Measurements from ENCODE around the gene ADAMTS2. TPM values are rescaled to one million over a fixed set of nuclear protein-coding genes. Genes with fewer than 3 reads are reported as not detected.

Gene ADAMTS2
- total and polyA plus RNA-seq, 2 of the 4 experiments (the other 2 are of a cell fraction), result 19.0 to 58.8 TPM

GRCh38 chr5:179276838-179277395, 68.3 kb downstream of the ADAMTS2 start:
- Histone ChIP-seq H3K56ac (ENCODE audit: extremely low read depth, insufficient read depth, low read length) (peak overlapping the region; percentile 80), H2AFZ (replicated peaks; ENCODE audit: low read length, poor library complexity) (peak overlapping the region; percentile 39), H3K18ac (ENCODE audit: low read depth, low read length) (peak overlapping the region; percentile 93), H3K27me3 (ENCODE audit: control insufficient read depth, insufficient read depth, low read length) (no peaks in the 10 kb centered on the region), H3K23ac (ENCODE audit: low read depth, low read length) (peak overlapping the region; percentile 94), H3K36me3 (ENCODE audit: control insufficient read depth, insufficient read depth, low read length) (peaks cover 6% of the 10 kb centered on the region; the same call in 1 of the 2 replicates), H2BK120ac (ENCODE audit: low read depth, low read length) (peak overlapping the region; percentile 97), H2BK5ac (ENCODE audit: low read depth, low read length, poor library complexity, severe bottlenecking) (peak overlapping the region; percentile 97), H3K9ac (ENCODE audit: low read depth, low read length) (peak overlapping the region; percentile 40; the same call in 1 of the 2 replicates), H3K9me1 (ENCODE audit: insufficient read depth, low read length) (peaks cover 44% of the 10 kb centered on the region), H3K27ac (ENCODE audit: insufficient read depth, low read length) (peak overlapping the region; percentile 85), H3K4ac (ENCODE audit: low read depth, low read length) (peak overlapping the region; percentile 94), H4K5ac (ENCODE audit: low read depth, low read length) (peak overlapping the region; percentile 89), H3K9me3 (ENCODE audit: control insufficient read depth, insufficient read depth, low read length) (no peaks in the 10 kb centered on the region), H4K8ac (ENCODE audit: low read depth in 2 of 2, low read length in 2 of 2) (peak overlapping the region; percentile 76 to 98), H2BK20ac (ENCODE audit: low read depth, low read length) (peak overlapping the region; percentile 74), H3K4me2 (ENCODE audit: low read depth, low read length) (no peak overlapping the region), H2AK9ac (replicated peaks; ENCODE audit: low read depth, low read length, poor library complexity) (peak overlapping the region; percentile 99), H2AK5ac (ENCODE audit: low read depth, low read length) (peak overlapping the region; percentile 81), H3K4me3 (ENCODE audit: insufficient read depth, low read depth, low read length) (no peak overlapping the region), H2BK15ac (ENCODE audit: low read depth, low read length) (peak overlapping the region; percentile 78; the same call in 2 of the 3 replicates), H4K20me1 (ENCODE audit: insufficient read depth, low read length) (no peaks in the 10 kb centered on the region), H3K4me1 (ENCODE audit: control insufficient read depth, insufficient read depth, low read length) (peaks cover 44% of the 10 kb centered on the region), H4K91ac (ENCODE audit: insufficient read depth, low read depth, low read length) (peak overlapping the region; percentile 99), H3K14ac (replicated peaks; ENCODE audit: low read depth, low read length) (peak overlapping the region; percentile 94), H3K79me1 (ENCODE audit: low read depth in 1 of 2, low read length in 2 of 2) (peaks cover 17 to 67% of the 10 kb centered on the region in 2 experiments)
- ChIA-PET POLR2A (ENCODE audit: unreplicated experiment) (no interaction called here), CTCF (interaction anchor here (0.6 kb wide), 1 partner anchor 199 kb away, joined by 3 read pairs; no protein-coding TSS in a partner anchor)
- 96% methylated on average over 7 of the region's 17 CpGs; no CpG with 5 or more reads in 1 of the 2 experiments for WGBS, 2 experiments (ENCODE audit: extremely low coverage in 2 of 2, insufficient read length in 1 of 2)
- intact Hi-C loops (cut with micrococcal nuclease), result loop anchor here (1.0 kb wide), 1 partner anchor 27 kb away; no protein-coding TSS in a partner anchor
- dilution Hi-C loops (cut with HindIII; ENCODE audit: low sequenced_read_pairs, unreplicated experiment), result no loop called here
- DNase-seq, result no peak
- TF ChIP-seq MAFK (IDR thresholded peaks at IDR 0.05; ENCODE audit: low read depth, low read length), result no peak
- TF ChIP-seq CTCF (conservative IDR thresholded peaks at IDR 0.05; ENCODE audit: low read depth, low read length), result peak; percentile 27; the same call in 1 of the 2 replicates
- ATAC-seq (ENCODE audit: low read depth), result no peak
- BruUV-seq (replicated peaks), result no TSS peak
- in situ Hi-C loops (cut with MboI; ENCODE audit: low sequenced_read_pairs), result no loop called here
